ENCODE measurements around the gene COMMD10. TPM values are rescaled to one million over a fixed set of nuclear protein-coding genes. Genes with fewer than 3 reads are reported as not detected.
"Not testable (repeated sequence)": the region's sequence is repeated elsewhere in the genome, so short reads cannot be mapped to it uniquely, and the experiment has no call there.

COMMD10 gene
- total RNA-seq, 1 donor, result 38.9 TPM

DNA sequence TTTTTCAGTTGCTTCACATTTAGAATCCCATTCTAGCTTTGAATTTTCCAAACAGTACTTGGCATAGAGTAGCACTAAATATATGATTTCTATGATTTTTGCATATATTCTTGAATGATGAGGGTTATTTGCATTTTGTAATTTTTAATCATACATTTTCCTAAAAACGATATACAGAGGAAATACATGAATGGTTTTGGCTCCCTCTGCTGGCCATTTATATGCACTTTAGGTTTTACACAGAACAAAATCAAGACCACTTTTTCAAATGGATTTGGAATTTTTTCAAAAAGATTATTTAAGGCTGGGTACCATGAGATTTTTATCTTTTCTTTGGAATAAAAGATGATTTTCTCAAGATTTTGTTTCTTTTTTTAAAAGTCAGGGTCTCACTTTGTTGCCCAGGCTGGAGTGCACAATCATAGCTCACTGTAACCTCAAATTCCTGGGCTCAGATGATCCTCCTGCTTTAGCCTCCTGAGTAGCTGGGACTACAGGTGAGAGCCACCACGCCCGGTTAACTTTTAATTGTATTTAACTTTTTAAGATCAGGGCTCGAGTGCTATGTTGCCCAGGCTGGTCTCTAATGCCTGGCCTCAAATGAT lies 16.7 kb upstream of the COMMD10 start:
- DNase-seq (ENCODE audit: low read depth), result peak; percentile 72
- TF ChIP-seq, protein P1, sequence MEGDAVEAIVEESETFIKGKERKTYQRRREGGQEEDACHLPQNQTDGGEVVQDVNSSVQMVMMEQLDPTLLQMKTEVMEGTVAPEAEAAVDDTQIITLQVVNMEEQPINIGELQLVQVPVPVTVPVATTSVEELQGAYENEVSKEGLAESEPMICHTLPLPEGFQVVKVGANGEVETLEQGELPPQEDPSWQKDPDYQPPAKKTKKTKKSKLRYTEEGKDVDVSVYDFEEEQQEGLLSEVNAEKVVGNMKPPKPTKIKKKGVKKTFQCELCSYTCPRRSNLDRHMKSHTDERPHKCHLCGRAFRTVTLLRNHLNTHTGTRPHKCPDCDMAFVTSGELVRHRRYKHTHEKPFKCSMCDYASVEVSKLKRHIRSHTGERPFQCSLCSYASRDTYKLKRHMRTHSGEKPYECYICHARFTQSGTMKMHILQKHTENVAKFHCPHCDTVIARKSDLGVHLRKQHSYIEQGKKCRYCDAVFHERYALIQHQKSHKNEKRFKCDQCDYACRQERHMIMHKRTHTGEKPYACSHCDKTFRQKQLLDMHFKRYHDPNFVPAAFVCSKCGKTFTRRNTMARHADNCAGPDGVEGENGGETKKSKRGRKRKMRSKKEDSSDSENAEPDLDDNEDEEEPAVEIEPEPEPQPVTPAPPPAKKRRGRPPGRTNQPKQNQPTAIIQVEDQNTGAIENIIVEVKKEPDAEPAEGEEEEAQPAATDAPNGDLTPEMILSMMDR (IDR thresholded peaks at IDR 0.05; ENCODE audit: insufficient read depth, low read depth, low read length), result peak; percentile 68

GRCh38 chr5:116071211-116071610 lies 13.6 kb upstream of the COMMD10 start:
- H3K4me3 ChIP-seq (ENCODE audit: low read depth, low read length), result no peak overlapping the region
- no peak for DNase-seq (ENCODE audit: low read depth)
- TF ChIP-seq, protein P1 (IDR thresholded peaks at IDR 0.05; ENCODE audit: insufficient read depth, low read depth, low read length), result no peak

More for the DNA sequence above, 16.7 kb upstream of the COMMD10 start:
- H3K4me3 ChIP-seq (ENCODE audit: low read depth, low read length), result no peak overlapping the region

GRCh38 chr5:116075191-116075831 lies 9.5 kb upstream of the COMMD10 start:
- TF ChIP-seq, protein P1 (IDR thresholded peaks at IDR 0.05; ENCODE audit: insufficient read depth, low read depth, low read length), result no peak
- DNase-seq (ENCODE audit: low read depth), result no peak
- H3K4me3 ChIP-seq (ENCODE audit: low read depth, low read length), result no peak overlapping the region

GRCh38 chr5:116076496-116076895 lies 8.3 kb upstream of the COMMD10 start:
- TF ChIP-seq, protein P1 (IDR thresholded peaks at IDR 0.05; ENCODE audit: insufficient read depth, low read depth, low read length), result no peak
- no peak for DNase-seq (ENCODE audit: low read depth)

DNA sequence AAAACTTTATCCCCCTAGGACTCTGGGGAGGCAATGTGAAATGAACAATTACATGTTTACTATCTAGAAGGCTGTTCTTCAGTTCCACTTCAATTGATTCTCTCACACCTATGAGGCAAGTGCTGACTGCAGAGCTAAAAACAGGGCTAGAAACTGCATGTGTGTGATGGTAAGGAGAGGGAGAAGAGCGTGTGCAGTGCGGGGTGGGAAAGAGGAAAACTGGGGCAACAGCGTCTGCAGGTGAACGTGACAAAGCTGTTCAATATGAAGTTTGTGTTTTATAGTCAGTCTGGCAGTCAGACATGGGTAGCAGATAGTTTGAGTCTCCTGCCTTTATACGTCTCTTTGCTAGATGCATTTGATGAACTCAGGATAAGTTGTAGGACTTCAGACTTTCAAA lies 6.6 kb upstream of the COMMD10 start:
- no peak overlapping the region for H3K4me3 ChIP-seq (ENCODE audit: low read depth, low read length)
- TF ChIP-seq, protein P1 (IDR thresholded peaks at IDR 0.05; ENCODE audit: insufficient read depth, low read depth, low read length), result no peak
- no peak for DNase-seq (ENCODE audit: low read depth)

More at GRCh38 chr5:116076496-116076895, 8.3 kb upstream of the COMMD10 start:
- no peak overlapping the region for H3K4me3 ChIP-seq (ENCODE audit: low read depth, low read length)

GRCh38 chr5:116084287-116084691 lies 536 bp upstream of the COMMD10 start:
- H3K4me3 ChIP-seq (ENCODE audit: low read depth, low read length), result peak overlapping the region; percentile 80
- TF ChIP-seq, protein P1 (IDR thresholded peaks at IDR 0.05; ENCODE audit: insufficient read depth, low read depth, low read length), result no peak
- DNase-seq (ENCODE audit: low read depth), result peak; percentile 41

GRCh38 chr5:116086309-116086708 lies 1.5 kb downstream of the COMMD10 start:
- H3K4me3 ChIP-seq (ENCODE audit: low read depth, low read length), result peak overlapping the region; percentile 80
- DNase-seq (ENCODE audit: low read depth), result not testable (repeated sequence)

Data from fibroblast of villous mesenchyme (primary cell).